ENCODE results near the gene SH2D1A.

SH2D1A gene

DNA sequence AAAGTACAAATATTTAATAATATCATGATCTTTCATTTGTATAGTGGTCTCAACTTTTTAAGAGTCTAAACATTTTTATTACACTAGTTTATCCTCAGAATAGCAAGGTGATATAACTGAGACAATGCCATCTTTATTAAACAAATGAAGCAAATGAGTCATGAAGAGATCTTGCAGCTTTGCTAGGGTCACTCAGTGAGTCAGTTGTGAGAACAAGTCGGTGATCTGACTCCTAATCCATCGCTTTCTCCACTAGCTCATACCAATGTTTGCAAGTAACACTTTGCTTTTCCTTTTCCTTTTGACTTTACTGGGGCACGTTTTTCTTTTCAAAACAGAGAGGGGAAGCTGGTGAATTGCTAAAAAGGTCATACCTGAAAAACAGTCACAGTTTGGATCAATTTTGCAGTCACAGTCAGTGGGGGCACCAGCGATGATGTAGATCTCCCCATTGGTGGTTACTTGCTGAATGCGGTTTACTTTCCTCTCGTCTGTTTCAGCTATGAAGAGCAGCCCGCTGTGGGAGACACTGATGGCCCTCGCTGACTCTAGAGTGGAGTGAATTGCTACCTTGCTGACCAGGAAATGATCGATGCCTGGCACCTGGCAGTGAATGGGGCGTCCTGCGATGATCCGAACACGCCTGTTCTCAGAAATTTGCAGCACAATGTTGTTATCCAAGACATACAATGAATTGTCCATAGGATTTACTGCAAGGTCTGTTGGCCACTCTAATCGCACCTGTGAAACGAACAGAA lies 75.7 kb downstream of the SH2D1A start:
- DNase-seq (ENCODE audit: low read depth in 2 of 2), result no peak

All from stimulated activated CD4-positive, alpha-beta T cell treated with anti-CD3 and anti-CD28 coated beads, Interleukin-12 subunit alpha, Interleukin-12 subunit beta, amount 100 ng/mL, for 24 hours (primary cell).